ENCODE data around the gene GOLT1B.
"Not testable (repeated sequence)": the region's sequence is repeated elsewhere in the genome, so short reads cannot be mapped to it uniquely, and the experiment has no call there.

GOLT1B gene, protein sequence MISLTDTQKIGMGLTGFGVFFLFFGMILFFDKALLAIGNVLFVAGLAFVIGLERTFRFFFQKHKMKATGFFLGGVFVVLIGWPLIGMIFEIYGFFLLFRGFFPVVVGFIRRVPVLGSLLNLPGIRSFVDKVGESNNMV

DNA sequence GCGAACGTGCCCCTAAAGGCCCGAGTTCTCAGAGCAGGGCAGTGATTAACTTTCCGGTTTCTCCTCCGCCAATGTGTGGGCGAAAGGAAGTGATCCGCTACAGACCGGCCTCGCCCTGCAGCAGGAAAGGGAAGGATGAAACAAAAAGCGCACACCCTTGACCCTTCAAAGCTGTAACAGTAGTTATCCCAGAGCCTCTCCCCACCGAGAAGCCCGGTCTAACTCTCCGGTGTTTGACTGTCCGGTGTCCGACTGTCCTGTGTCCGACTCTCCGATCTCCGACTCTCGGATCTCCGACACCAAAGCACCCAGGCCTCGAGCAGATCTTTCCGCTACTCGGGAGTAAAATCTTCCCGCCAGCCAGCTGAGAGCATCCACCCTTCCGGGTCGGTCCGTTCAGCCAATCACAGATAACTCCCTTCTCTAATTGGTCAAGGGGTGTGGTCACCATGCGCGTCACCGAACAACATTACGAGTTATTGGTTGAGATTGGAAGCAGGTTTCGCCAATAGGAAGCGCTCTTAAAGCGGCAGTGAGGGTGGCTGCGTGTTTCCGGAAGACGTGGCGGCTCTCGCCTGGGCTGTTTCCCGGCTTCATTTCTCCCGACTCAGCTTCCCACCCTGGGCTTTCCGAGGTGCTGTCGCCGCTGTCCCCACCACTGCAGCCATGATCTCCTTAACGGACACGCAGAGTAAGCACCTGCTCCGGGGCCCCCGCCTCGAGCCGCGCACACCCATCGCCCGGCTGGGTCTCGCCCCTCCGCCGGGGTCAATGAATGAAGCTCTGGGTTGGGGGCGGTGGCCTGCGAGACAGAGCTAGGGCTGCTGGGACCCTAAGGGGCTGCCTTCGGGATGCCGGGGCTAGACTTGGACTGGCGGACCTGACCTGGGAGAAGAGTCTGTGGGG, at the start of gene GOLT1B, which contains the start of gene RECQL:
Gene GOLT1B (plus strand): TSS at position 532 of the 906 bp plus-strand sequence. CDS start 135 bp downstream, at position 667.
Gene RECQL (minus strand): TSS at position 378 of the 906 bp plus-strand sequence. CDS start 2,065 bp downstream, outside the sequence.
- intact Hi-C loops (cut with micrococcal nuclease): loop anchor here (1.0 to 5.0 kb wide), 4 partner anchors 64 to 546 kb away; partner anchors contain the start of genes CMAS, LDHB and PYROXD1
- peaks cover 28% of the 10 kb centered on the region for H3K4me1 Mint-ChIP-seq (ENCODE audit: low read depth)
- H3K4me3 Mint-ChIP-seq: no peak within 1 kb of the TSS
- H3K27ac Mint-ChIP-seq: no peak within 1 kb of the TSS
- no peaks in the 10 kb centered on the region for H3K9me3 Mint-ChIP-seq
- H3K36me3 Mint-ChIP-seq (ENCODE audit: low read depth): peaks cover 28% of the 10 kb centered on the region
- H3K27me3 Mint-ChIP-seq: no peaks in the 10 kb centered on the region

DNA sequence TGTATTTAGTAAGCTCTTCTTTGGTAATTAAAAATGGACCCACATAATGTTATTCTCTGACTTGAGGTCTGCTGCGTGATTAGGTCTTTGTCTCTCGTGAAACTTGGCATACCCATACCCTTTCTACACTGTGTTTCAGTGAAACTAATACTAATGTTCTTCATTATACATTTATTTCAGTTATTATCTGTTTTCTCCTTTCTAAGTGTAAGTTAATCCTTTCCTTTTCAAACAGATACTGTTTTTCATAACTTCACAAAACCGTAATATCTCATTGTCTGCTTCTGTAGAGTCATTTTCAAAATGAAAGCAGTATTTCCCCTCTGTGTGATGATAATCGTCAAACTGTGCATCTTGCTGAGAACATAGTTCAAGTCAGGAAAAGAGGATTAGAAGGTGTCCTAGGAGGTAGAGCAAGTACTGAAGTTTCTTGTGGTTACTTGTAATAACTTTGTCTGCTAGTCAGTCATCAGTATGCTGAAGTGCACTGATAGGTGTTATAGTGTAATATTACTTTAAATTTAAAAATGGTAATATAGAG, 48.2 kb upstream of the GOLT1B start:
- Mint-ChIP-seq H3K27ac (no peak overlapping the region), H3K4me3 (no peak overlapping the region), H3K4me1 (ENCODE audit: low read depth) (no peaks in the 10 kb centered on the region), H3K36me3 (ENCODE audit: low read depth) (peaks cover 63% of the 10 kb centered on the region), H3K9me3 (no peaks in the 10 kb centered on the region), H3K27me3 (no peaks in the 10 kb centered on the region)
- intact Hi-C loops (cut with micrococcal nuclease): loop anchor here (5.0 kb wide), 1 partner anchor 156 kb away; no protein-coding TSS in a partner anchor

DNA sequence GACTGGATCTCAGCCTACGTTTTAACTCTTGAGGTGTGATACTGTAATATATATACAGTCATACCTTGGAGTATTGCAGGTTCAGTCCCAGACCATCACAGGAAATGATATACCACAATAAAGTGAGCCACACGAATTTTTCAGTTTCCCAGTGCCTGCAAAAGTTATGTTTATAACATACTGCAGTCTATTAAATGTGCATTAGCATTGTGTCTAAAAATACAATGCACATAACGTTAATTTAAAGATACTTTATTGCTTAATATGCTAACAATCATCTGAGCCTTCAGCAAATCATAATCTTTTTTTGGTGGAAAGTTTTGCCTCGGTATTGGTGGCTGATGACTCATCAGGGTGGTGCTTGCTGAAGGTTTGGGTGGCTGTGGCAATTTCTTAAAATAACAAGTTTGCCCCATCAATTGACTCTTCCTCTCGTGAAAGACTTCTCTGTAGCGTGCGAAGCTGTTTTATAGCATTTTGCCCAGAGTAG, 45.3 kb upstream of the GOLT1B start:
- H3K27ac Mint-ChIP-seq: no peak overlapping the region
- no peak overlapping the region for H3K4me3 Mint-ChIP-seq
- H3K36me3 Mint-ChIP-seq (ENCODE audit: low read depth): peaks cover 56% of the 10 kb centered on the region
- intact Hi-C loops (cut with micrococcal nuclease): no loop called here
- no peaks in the 10 kb centered on the region for H3K4me1 Mint-ChIP-seq (ENCODE audit: low read depth)
- H3K9me3 Mint-ChIP-seq: no peaks in the 10 kb centered on the region
- H3K27me3 Mint-ChIP-seq: no peaks in the 10 kb centered on the region

DNA sequence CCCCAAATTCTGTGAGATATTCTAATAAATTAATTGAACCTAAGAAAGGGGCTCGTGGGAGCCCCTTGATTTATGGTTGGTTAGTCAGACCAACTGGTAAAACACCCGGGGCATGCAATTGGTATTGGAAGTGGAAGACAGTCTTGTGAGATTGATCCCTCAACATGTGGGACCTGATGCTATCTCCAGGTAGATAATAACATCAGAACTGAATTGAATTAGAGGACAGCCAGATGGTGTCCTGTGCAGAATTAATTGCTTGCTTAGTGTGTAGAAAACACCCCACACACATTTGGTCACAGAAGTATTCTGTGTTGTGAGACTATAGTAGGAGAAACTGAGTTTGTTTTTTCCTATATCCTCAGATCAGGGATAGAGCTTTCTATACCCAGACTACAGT, 42.1 kb upstream of the GOLT1B start:
- Mint-ChIP-seq H3K36me3 (ENCODE audit: low read depth) (peaks cover 71% of the 10 kb centered on the region), H3K27me3 (no peaks in the 10 kb centered on the region), H3K4me3 (no peak overlapping the region), H3K27ac (no peak overlapping the region), H3K9me3 (no peaks in the 10 kb centered on the region), H3K4me1 (ENCODE audit: low read depth) (no peaks in the 10 kb centered on the region)
- intact Hi-C loops (cut with micrococcal nuclease): no loop called here

DNA sequence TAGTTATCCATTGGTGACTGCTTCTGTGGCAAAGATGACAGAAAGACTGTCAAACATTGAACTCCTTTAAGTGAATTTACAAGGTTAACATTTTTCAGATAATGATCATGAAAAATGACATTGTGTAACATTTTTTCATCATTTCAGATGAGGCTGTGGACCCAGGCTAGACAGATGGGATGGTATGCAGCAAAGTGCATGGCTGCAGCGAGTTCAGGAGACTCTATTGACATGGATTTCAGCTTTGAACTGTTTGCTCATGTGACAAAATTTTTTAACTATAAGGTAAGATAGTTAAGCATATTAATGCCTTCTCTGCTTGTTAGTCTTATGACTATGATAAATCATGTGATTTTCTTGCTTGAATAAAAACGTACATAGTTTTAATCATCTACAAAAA, 34.3 kb upstream of the GOLT1B start:
- H3K4me3 Mint-ChIP-seq; H3K4me1 Mint-ChIP-seq (ENCODE audit: low read depth); H3K27ac Mint-ChIP-seq; H3K27me3 Mint-ChIP-seq; intact Hi-C loops (cut with micrococcal nuclease); H3K9me3 Mint-ChIP-seq: not testable (repeated sequence)
- peaks cover 79% of the 10 kb centered on the region for H3K36me3 Mint-ChIP-seq (ENCODE audit: low read depth)

DNA sequence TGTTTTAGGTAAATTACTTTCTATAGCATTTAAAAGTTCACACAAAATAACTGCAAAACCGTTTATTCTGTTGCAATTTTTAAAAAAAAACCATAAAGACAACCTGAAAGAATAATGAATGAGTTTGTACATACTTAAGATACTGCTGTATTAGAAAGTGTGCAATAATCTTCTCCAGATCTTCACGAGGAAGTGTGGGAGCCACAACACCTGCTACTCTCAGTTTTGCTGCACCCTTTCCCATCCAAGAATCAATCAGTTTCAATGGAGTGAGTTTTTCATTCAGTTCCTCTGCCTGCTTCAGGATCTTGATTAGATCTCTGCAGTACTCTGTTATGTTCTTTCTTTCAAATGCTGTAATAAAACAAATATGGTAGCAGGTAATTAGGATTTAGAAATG, 30.3 kb upstream of the GOLT1B start:
- Mint-ChIP-seq H3K9me3 (no peaks in the 10 kb centered on the region), H3K36me3 (ENCODE audit: low read depth) (peaks cover 77% of the 10 kb centered on the region), H3K4me1 (ENCODE audit: low read depth) (peaks cover 3% of the 10 kb centered on the region), H3K4me3 (no peak overlapping the region), H3K27me3 (no peaks in the 10 kb centered on the region), H3K27ac (no peak overlapping the region)
- intact Hi-C loops (cut with micrococcal nuclease): no loop called here

DNA sequence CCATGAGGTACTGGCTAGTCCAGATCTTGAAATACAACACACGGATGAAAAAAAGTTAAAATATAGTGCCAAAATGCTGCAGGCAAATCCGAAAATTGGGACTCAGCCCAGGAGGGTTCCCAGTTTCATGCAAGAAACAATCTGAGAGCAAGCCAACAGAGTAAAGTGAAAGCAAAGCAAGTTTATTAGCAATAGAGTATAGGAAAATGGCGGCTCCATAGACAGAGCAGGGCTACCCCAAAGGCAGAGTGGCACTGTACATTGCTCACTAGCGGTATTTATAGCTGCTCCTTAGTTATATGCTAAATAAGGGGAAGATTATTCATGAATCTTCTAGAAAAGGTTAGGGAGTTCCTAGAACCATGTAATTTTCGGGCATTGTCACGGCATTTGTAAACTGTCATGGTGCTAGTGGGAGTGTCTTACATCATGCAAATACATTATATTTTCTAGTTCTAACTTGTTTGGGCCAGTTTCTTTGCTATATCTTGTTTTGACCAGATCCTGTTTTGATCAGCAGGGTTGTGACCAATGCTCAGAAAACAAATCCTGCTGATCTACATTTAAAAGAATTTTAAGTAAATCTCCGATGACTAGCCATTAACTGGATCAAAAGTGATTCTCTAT, 29.3 kb upstream of the GOLT1B start:
- H3K4me1 Mint-ChIP-seq (ENCODE audit: low read depth): peaks cover 3% of the 10 kb centered on the region
- intact Hi-C loops (cut with micrococcal nuclease): no loop called here
- H3K4me3 Mint-ChIP-seq: no peak overlapping the region
- H3K36me3 Mint-ChIP-seq (ENCODE audit: low read depth): peaks cover 84% of the 10 kb centered on the region
- H3K9me3 Mint-ChIP-seq: no peaks in the 10 kb centered on the region
- H3K27me3 Mint-ChIP-seq: no peaks in the 10 kb centered on the region
- H3K27ac Mint-ChIP-seq: no peak overlapping the region

DNA sequence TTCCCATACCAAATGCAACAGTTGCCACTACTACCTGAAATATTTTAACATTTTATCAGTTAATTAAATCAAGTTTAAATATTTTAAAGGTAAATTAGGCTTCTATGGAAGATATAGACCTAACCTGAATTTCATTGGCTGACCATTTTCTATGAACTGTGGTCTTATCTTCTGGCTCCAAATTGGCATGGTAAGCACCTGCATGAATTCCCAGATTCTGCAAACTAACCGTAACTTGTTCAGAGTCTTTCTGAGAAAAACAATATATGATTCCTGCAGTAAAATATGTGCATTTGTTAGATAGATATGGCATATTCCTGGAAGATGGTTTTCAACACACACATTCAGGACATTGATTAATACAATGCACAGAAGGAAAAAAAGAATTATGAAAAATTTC, 26.0 kb upstream of the GOLT1B start:
- intact Hi-C loops (cut with micrococcal nuclease): no loop called here
- H3K36me3 Mint-ChIP-seq (ENCODE audit: low read depth): peaks cover 60% of the 10 kb centered on the region
- H3K27ac Mint-ChIP-seq: no peak overlapping the region
- no peak overlapping the region for H3K4me3 Mint-ChIP-seq
- no peaks in the 10 kb centered on the region for H3K9me3 Mint-ChIP-seq
- peaks cover 3% of the 10 kb centered on the region for H3K4me1 Mint-ChIP-seq (ENCODE audit: low read depth)
- H3K27me3 Mint-ChIP-seq: no peaks in the 10 kb centered on the region

DNA sequence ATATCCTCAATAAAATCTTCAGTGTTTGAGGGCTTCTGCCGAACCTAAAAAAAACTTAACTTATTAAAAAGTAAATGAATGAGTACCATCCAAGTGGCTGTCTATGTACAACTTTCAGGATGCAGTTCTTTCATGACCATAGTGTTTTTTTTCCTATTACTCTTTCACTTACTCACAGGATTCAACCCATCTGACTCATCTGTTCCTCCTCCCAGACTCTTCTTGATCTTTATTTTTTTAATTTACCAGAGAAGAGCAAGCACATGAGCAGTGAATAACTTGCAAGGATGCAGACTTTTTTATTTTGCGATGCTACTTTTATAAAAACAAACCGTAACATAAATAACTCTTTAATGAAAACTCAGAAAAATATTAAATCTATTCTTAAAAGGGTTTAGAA, 24.6 kb upstream of the GOLT1B start:
- Mint-ChIP-seq H3K27me3 (no peaks in the 10 kb centered on the region), H3K9me3 (no peaks in the 10 kb centered on the region), H3K4me3 (no peak overlapping the region), H3K4me1 (ENCODE audit: low read depth) (peaks cover 3% of the 10 kb centered on the region), H3K36me3 (ENCODE audit: low read depth) (peaks cover 48% of the 10 kb centered on the region), H3K27ac (no peak overlapping the region)
- intact Hi-C loops (cut with micrococcal nuclease): no loop called here

DNA sequence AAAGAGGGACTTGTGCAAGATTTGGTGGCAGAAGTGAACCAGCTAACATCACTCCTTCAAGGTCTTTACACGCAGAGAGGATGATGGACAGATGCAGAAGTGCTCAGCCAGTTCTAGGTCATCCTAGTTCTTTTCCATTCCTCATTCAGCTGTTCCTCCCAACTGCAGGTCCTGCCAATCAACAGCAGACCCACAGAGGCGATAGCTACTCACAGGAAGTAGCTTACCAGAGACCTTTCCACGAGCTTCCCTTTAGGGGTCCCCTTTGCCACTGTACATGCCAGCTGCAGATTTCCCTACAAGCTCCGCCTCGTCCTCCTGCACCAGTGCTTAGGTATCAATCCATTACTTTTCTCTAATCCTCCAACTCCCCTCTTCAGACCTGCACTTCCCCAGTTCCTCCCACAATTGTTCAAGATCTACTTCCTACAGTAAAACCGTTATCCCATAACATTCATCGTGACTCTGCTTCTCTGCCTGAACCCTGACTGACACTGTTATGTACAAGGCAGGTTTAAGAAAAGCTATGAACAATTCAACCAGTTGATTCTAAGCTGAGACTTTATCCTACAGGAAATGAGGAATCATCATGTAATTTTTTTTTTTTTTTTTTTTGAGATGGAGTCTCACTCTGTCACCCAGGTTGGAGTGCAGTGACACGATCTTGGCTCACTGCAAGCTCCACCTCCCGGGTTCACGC, 22.7 kb upstream of the GOLT1B start:
- Mint-ChIP-seq H3K27me3 (no peaks in the 10 kb centered on the region), H3K4me1 (ENCODE audit: low read depth) (peaks cover 3% of the 10 kb centered on the region), H3K4me3 (no peak overlapping the region), H3K36me3 (ENCODE audit: low read depth) (peaks cover 29% of the 10 kb centered on the region), H3K27ac (no peak overlapping the region), H3K9me3 (no peaks in the 10 kb centered on the region)
- intact Hi-C loops (cut with micrococcal nuclease): no loop called here

DNA sequence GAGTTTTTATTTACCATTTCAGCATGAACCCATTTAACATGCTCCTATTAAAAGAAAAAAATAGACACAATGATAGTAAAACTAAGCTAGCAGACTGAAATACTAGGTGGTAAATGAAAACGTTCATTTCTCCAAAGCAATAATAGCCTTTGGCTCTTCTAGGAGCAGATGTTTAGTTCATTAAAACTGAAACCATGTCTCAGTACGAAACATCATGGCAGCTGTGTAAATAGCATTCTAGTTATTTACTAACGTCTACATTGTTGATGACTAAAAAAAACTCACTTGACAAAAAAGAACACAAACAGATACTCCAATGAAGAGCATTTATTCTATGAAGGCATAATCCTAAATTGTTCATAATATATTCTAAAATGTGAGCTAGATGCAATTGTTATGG, 18.1 kb upstream of the GOLT1B start:
- Mint-ChIP-seq H3K27ac (no peak overlapping the region), H3K27me3 (no peaks in the 10 kb centered on the region), H3K36me3 (ENCODE audit: low read depth) (peaks cover 24% of the 10 kb centered on the region), H3K9me3 (no peaks in the 10 kb centered on the region), H3K4me1 (ENCODE audit: low read depth) (peaks cover 11% of the 10 kb centered on the region), H3K4me3 (no peak overlapping the region)
- intact Hi-C loops (cut with micrococcal nuclease): no loop called here

DNA sequence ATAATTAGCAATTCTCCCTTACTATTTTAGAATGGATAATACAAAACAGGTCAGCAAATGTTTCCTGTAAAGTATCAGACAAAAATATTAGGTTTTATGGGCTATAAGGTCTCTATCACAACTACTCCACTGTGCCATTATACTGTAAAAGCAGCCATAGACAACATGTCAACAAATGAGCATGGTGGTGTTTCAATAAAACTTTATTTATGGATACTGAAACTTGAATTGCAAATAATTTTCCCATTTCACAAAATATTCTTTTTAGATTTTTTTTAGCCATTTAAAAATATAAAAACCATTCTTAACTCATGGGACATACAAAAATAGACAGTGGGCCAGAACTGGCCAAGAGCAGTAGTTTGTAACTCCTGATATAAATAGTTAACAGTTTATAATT, 15.6 kb upstream of the GOLT1B start:
- no peaks in the 10 kb centered on the region for H3K9me3 Mint-ChIP-seq
- intact Hi-C loops (cut with micrococcal nuclease): loop anchor here (5.0 kb wide), 1 partner anchor 44 kb away; no protein-coding TSS in a partner anchor
- H3K4me1 Mint-ChIP-seq (ENCODE audit: low read depth): peaks cover 14% of the 10 kb centered on the region
- H3K27me3 Mint-ChIP-seq: no peaks in the 10 kb centered on the region
- peaks cover 49% of the 10 kb centered on the region for H3K36me3 Mint-ChIP-seq (ENCODE audit: low read depth)
- no peak overlapping the region for H3K27ac Mint-ChIP-seq
- H3K4me3 Mint-ChIP-seq: no peak overlapping the region

DNA sequence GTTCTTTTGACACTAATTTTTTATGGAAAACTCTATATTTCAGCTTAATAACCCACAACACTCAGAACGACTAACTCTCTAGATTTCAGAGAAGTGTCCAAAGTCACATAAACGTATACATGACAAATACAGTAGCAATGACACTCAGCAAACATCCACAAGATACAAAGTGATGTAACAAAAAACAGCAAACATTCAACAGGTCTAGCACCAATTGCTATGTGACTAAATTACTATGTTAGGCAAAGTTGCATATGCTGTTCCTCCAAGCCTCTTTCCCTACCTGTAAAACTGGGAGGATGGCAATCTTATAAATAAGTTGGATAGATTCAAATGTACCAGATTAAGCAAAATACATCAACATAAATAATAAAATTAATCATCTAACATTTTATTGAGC, 1.8 kb upstream of the GOLT1B start:
- Mint-ChIP-seq H3K9me3 (no peaks in the 10 kb centered on the region), H3K4me1 (ENCODE audit: low read depth) (peaks cover 28% of the 10 kb centered on the region), H3K27me3 (no peaks in the 10 kb centered on the region), H3K36me3 (ENCODE audit: low read depth) (peaks cover 45% of the 10 kb centered on the region), H3K4me3 (no peak overlapping the region), H3K27ac (no peak overlapping the region)
- intact Hi-C loops (cut with micrococcal nuclease): loop anchor here (5.0 kb wide), 4 partner anchors 37 to 548 kb away; partner anchors contain the start of genes CMAS and LDHB
